Measurements from ENCODE around the gene REX1BD.

- TF ChIP-seq CTCF (IDR thresholded peaks at IDR 0.05) (peak; percentile 67 to 94 (median 91)), POLR2A (IDR thresholded peaks at IDR 0.05) (no peak), EP300 (IDR thresholded peaks at IDR 0.05) (no peak)
Observed at GRCh38 chr19:18594096-18594823, 5.7 kb downstream of the REX1BD start.

All from ovary (tissue), 3 donors.